NCI-H748 treated with DMSO at 0.1 percent for 48 hours (cell line): ENCODE results near the gene CCSER2.
"Not testable (repeated sequence)": the region's sequence is repeated elsewhere in the genome, so short reads cannot be mapped to it uniquely, and the experiment has no call there.

Experiments used
- DNase-seq: peaks from one replicate; lab custom pipeline; 2025; lab: John Stamatoyannopoulos, UW

The CCSER2 gene

DNA sequence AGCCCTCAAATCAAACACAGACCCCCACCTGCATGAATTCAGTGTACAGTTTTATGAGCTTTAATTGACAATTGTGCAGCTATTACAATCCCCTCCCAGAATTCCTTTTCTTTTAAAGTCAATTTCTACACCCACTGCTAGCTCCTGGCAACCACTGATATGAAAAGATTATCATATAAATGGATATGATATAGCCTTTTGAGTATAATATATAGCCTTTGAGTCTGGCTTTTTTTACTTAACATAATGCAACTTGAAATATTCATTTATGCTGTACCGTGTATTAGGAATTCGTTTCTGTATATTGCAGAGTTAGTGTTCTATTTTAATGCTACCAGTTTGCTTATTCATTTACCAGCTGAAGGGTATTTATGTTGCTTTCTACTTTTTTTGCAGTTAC lies 127.7 kb downstream of the CCSER2 start:
- peak; percentile 49 for DNase-seq

- DNase-seq, result no peak
Observed at GRCh38 chr10:84460520-84460919, 132.1 kb downstream of the CCSER2 start.

GRCh38 chr10:84469470-84469869 lies 141.1 kb downstream of the CCSER2 start:
- DNase-seq, result no peak

DNA sequence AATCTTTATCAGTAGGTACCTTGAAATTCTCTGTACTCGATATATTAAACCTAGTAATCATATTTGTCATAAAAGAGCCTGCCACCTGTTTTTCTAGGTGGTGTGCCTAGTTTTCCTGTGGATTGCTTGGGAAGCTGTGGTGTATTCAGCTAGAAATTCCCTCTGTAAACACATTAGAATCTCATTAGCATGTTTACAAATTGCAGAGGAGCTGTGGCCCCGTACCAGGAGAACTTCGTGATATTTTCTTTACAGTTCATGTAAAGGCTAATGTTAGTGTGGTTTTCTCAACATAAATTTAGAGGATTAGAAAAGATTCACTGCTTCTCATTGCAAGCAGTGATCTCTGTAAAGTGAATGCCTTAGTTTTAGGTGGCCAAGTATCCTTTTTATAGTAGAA lies 144.7 kb downstream of the CCSER2 start:
- DNase-seq, result no peak

DNA sequence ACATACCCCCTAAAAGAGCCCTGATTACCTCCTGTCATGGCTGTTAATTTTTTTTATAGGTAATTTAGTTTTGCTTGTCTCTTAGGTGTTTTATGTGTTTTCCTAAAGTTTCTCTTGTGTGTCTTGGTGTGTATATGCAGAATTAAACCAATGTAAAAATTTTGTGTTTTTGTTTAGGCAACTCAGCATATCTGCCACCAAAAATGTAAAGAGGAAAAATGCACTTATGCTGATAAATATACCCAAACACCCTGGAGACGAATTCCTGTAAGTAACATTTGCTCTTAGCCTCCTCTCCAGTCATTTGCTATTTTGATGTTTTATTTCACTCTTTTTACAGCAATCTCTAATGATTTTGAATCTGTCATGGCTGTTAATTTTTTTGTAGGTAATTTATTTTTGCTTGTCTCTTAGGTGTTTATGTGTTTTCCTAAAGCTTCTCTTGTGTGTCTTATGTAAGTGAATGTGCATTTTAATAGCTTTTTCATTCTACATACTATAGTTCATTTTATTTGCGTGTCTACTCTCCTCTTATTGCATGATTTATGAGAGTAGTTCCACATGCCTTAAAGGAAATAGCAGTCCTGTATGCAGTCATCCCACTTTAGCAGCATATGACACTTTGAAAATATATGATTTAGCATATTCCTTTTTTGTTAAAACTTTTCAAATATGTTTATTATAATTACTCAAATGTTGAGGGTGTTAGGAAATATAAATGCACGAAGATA lies 149.2 kb downstream of the CCSER2 start:
- no peak for DNase-seq

DNA sequence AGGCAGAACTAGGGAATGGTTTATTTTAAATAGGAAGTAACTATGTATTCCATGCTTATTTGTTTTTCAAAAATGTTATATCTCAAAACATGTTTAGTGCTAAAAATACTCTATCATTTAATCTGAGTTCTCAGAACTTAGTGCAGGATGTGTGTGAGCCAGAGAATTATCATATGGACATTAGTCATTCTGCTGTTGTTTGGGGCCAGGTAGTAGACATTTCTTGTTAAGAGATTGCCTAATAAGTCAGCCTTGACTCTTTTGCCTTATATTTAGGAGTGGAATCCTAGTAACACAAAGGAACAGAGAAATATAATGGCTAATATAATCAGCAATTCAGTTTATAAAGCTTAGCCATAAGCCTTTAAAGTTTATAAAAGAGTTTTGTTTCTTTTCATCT lies 149.8 kb downstream of the CCSER2 start:
- DNase-seq, result no peak

DNA sequence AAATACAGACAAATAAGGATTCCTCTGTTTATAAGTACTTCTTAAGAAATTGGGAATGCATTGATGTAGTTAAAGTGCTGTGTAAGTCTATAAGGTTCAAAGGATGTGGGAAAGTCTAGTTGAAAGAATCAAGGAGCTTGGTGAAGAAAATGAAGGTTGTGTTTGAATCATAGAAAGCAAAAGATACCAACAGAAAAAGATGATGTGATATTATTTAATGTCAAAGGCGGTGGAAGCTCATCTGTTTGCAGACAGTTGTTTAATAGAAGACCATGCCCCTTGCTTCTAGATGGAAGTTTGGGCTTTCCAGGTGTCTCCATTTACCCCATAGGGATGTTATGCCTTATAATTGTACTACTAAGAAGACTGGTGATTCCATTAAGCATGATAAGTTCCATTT lies 150.3 kb downstream of the CCSER2 start:
- no peak for DNase-seq

DNA sequence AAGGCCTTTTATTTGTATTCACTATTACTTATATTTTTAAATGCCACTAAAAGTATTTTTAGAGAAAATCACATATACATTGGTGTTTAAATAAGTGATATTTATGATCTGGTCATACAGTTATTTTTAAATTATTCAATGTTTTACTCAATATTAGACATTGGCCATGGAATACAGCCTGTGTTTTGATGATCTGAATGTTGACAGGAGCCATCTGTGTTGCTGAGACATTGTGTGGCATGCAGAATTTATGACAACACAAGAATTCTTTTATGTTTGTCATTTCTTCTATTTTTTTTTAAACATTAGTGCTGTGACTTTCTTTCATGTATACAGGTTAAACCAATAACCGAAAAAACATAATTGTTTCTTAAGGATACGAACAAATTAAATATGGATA lies 156.2 kb downstream of the CCSER2 start:
- DNase-seq, result no peak

GRCh38 chr10:84493361-84493760 lies 165.0 kb downstream of the CCSER2 start:
- DNase-seq, result no peak

DNA sequence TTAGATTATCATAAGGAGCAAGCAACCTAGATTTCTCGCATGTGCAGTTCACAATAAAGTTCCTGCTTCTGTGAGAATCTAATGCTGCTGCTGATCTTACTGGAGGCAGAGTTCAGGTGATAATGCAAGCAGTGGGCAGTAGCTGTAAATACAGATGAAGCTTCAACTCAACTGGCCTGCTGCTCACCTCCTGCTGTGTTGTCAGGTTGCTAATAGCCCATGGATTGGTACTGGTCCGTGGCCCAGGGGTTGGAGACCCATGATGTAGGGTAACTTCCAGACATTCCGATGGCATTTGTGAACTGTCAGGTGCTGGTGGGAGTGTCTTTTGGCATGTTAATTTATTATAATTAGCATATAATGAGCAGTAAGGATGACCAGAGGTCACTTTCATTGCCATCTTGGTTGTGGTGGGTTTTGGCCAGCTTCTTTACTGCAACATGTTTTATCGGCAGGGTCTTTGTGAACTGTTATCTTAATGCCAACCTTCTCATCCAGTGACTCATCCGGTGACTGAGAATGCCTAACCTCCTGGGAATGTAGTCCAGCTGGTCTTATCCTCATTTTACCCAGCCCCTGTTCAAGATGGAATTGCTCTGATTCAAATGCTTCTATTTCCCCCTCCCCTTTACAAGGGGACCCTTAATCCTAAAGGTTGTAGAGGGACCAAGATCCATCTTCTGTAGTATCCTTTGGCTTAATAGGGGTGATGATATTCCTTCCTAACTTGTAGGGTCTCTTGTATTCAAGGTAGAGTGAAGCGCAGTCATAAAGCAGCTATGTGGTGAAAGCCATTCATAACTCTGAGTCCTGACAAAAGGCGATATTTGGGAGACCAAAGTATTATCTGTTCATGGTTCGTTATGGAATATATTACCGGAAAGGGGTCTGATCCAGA lies 165.8 kb downstream of the CCSER2 start:
- DNase-seq, result no peak

- no peak for DNase-seq
Observed at GRCh38 chr10:84494849-84495180, 166.4 kb downstream of the CCSER2 start.

- no peak for DNase-seq
Observed at GRCh38 chr10:84497978-84498377, 169.6 kb downstream of the CCSER2 start.

DNA sequence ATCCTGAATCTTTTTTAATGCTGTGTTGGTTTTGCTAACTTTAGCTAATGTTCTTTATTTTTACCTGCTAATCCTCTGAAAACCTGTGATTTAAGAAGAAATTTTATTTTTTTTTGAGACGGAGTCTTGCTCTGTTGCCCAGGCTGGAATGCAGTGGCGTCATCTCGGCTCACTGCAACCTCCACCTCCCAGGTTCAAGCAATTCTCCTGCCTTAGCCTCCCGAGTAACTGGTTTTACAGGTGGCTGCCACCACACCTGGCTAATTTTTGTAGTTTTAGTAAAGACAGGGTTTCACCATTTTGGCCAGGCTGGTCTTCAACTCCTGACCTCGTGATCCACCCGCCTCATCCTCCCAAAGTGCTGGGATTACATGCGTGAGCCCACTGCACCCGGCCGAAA lies 170.7 kb downstream of the CCSER2 start:
- not testable (repeated sequence) for DNase-seq

- no peak for DNase-seq
Observed at GRCh38 chr10:84499846-84500245, 171.5 kb downstream of the CCSER2 start.

- DNase-seq, result no peak
Observed at GRCh38 chr10:84510121-84510520, 181.7 kb downstream of the CCSER2 start.

DNA sequence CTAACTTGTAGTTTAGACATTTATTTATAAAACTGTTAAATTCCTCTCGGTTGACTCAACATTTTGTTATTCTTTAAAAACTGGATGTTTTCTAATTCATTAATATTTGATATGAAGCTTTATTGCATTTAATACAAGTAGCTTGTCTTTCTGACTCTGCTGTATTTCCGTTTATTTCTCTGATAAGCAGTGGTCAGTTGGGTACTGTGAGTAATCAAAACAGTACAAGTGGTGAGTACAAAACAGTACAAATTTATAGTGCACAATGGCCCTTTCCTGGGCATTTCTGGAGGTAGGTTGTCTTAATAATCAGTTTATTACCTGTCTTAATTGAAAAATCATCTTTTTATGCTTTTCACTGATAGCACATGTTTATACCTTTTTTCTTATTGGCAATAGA lies 182.7 kb downstream of the CCSER2 start:
- DNase-seq, result no peak

DNA sequence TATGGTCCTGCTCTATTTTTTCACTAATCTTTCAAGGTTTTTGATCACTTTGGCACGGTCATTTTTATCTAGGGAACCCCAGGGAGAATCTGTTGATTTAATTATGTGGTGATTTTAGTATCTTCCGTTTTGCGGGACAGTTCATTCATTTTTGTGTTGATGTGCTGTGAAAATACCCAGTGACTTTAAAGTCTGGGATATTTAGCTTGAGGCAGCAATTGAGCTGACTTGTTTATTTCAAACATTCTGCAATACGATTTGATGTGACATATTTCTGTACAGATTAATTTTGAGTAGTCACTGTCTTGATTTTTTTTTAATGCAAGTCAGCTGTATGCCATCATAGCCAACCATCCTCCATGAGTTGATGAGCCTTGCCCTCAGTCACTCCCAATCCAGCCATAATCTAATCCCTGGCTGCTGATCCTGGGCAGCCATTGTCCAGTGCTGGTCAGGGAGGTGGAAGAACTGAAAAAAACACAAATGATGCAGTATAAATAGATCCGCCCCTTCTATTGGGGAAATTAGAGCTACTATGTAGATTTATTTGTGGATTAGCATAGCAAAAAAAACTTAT lies 183.4 kb downstream of the CCSER2 start:
- no peak for DNase-seq

- DNase-seq, result no peak
Observed at GRCh38 chr10:84517554-84517953, 189.2 kb downstream of the CCSER2 start.

GRCh38 chr10:84519235-84519634 lies 190.8 kb downstream of the CCSER2 start:
- DNase-seq, result no peak

DNA sequence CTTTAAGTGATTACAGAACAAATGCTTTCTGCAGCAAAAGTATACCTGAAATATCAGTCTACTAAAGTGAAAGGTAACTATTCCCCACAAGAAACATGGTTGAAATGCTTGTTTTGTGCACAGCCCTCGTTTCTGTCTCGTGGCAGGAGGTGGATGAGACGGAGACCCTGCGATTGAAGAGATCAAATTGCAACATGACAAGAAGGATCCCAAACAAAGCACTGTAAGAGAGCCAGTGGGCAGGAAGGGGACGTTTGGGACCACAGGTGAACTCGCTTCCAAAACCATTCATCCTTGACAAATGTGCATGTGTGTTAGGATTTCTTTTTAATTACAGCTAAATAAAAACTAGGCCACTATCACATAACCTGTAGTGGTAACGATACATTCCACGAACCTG lies 192.6 kb downstream of the CCSER2 start:
- no peak for DNase-seq

DNA sequence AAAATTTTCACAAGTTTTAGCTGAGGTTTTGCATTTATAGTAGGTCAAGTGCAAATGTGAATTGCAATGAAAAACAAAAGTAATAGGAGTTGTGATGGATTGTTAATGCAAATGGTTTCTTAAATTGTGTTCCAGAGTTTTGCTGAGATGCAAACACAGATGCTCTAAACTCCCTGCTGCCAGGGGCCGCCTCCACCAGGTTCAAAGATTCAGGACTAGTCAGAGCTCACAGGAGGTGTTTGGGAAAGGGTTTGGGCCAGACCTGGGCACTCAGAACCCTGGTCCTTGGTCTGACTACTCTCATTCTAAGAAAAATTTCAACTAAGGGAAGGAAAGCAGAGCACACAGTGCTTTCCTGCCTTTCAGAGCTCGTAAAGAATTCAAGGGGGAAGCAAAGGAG lies 193.1 kb downstream of the CCSER2 start:
- DNase-seq, result no peak

- DNase-seq, result no peak
Observed at GRCh38 chr10:84522612-84523462, 194.4 kb downstream of the CCSER2 start.
